Left kidney (tissue), 2 donors: Measurements from ENCODE around the gene EPB42. TPM values are rescaled to one million over a fixed set of nuclear protein-coding genes. Genes with fewer than 3 reads are reported as not detected.
"Not testable (repeated sequence)": the region's sequence is repeated elsewhere in the genome, so short reads cannot be mapped to it uniquely, and the experiment has no call there.

ENCODE experiments used
- DNase-seq: peaks from one replicate; pipeline ENCODE4 v3.0.0-alpha.2; 2013
- polyA plus RNA-seq: library from polyadenylated mRNA; unstranded; fragments of 120-200 nt; gene quantifications from one replicate; pipeline ENCODE4 v1.2.1, GENCODE V29; 2013; ENCODE audit not compliant: insufficient read length

The EPB42 gene
- polyA plus RNA-seq, 1 donor = 0.80 TPM

- DNase-seq = peak; percentile 60
Measured at GRCh38 chr15:43185157-43186002, 35.4 kb downstream of the EPB42 start, which contains the start of gene CCNDBP1. Gene CCNDBP1, plus strand, starts transcription at chr15:43185403. Its CDS starts 96 bp downstream, at chr15:43185499.

GRCh38 chr15:43184407-43185124 lies 36.3 kb downstream of the EPB42 start:
- DNase-seq = no peak

DNA sequence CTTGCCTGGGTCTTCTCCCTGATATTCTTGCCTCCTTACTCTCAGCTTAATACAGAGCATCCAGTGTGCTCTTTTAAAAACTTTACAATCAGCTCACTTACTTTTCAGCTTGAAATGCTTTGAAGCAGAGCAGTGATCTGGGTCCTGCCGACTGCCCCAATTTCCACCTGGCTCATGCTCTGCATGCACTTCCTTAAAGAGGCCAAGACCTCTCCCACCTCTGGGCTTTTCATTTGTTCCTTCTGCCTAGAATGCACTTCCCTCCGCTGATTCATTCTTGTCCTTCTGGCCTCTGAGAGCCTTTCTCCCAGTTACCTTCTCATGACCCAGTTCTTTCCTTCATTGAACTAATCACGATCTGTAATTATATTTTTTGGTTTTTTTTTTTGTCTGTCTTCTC lies 37.5 kb downstream of the EPB42 start:
- no peak for DNase-seq

- DNase-seq = not testable (repeated sequence)
Measured at GRCh38 chr15:43177147-43177546, 43.7 kb downstream of the EPB42 start.

DNA sequence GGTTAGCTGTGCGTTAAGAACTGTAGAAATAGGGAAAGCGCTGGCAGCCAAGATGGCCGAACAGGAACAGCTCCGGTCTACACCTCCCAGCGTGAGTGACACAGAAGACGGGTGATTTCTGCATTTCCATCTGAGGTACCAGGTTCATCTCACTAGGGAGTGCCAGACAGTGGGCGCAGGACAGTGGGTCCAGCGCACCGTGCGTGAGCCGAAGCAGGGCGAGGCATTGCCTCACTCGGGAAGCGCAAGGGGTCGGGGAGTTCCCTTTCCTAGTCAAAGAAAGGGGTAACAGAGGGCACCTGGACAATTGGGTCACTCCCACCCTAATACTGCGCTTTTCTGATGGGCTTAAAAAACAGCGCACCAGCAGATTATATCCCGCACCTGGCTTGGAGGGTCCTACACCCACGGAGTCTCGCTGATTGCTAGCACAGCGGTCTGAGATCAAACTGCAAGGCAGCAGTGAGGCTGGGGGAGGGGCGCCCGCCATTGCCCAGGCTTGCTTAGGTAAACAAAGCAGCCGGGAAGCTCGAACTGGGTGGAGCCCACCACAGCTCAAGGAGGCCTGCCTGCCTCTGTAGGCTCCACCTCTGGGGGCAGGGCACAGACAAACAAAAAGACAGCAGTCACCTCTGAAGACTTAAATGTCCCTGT lies 45.0 kb downstream of the EPB42 start:
- not testable (repeated sequence) for DNase-seq

DNA sequence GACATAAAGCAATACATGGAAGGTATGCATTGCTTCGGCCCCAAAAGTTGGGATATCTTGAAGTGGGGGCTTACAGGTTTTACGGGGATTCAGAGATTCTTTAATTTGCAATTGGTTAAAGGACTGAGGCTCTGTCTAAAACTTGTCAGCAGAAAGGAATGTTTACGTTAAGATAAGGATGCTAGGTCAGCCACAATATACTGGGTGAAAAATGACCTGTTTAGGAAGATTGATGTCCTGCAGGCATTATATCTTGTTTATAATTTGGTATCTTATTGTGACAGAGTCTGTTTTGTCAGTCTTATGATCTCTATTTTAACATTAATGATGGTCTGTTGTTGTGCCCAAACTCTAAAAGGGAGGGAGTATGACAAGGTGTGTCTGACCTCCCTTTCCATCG lies 50.9 kb downstream of the EPB42 start:
- DNase-seq = no peak

DNA sequence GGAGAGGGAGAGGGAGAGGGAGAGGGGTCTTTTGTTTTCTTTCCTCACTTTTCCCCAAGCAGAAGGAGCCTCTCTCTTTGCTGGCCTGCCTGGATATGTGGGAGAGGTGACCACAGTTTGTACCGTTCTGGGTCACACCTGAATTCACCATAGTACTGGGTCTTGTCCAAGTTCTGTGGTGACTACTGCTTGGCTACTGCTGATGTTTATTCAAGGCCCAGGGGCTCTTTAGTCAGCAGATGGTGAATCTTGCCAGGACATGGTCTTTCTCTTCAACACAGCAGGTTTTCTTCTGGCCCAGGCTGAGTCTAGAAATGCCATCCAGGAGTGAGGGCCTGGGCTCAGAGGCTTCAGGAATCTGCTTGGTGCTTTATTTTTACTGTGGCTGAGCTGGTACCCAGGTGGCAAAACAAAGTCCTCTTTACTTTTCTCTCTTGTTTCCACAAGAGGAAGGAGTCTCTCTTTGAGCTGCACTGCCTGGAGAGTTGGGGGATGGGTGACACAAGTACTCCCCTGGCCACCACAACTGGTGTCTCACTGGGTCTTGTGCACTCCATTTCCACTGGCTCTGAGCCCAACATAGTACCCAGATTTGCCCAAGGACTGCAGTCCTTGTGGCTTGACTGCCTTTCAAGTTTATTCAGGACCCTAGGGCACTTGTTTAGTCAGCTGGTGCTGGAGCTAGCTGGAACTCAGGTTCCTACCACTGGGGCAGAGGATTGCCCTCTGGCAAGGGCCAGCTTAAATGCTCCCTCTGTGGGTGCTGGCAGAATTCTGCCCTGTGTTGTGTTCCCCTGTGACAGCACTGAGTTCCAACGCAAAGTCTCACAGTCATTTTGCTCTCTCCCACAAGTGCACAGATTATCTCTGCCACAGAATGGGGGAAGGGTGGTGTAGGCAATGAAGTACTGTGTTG lies 52.4 kb downstream of the EPB42 start:
- no peak for DNase-seq

GRCh38 chr15:43167261-43167660 lies 53.6 kb downstream of the EPB42 start:
- DNase-seq = not testable (repeated sequence)

- no peak for DNase-seq
Measured at GRCh38 chr15:43165801-43166325, 55.0 kb downstream of the EPB42 start.

- no peak for DNase-seq
Measured at GRCh38 chr15:43153269-43153668, 67.5 kb downstream of the EPB42 start.

DNA sequence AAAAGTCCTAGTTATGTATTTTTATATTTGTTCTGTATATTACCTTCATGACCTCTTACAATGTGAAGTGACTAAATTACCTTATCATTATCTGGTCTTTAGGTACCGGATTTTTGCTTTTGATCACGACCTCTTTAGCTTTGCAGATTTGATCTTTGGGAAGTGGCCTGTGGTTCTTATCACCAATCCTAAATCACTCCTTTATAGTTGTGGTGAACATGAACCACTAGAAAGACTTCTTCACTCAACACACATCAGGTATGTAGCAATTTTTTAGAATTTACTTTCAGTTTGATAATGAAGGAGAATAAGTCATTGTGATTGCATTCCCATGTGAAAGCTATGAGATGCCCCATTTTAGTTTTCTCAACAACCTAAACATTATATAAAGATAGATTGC lies 69.1 kb downstream of the EPB42 start:
- DNase-seq = no peak

- DNase-seq = no peak
Measured at GRCh38 chr15:43150191-43150929, 70.5 kb downstream of the EPB42 start.

Other genes with a start within 250 kb of the EPB42 start
- gene UBR1, start 115.0 kb downstream of the EPB42 start, polyA plus RNA-seq = 29.4 TPM
- 18.1 TPM for gene TMEM62, start 87.4 kb downstream of the EPB42 start, polyA plus RNA-seq
- 49.2 TPM for gene CCNDBP1, start 35.6 kb downstream of the EPB42 start, polyA plus RNA-seq
- not detected for gene TGM5, start 45.9 kb upstream of the EPB42 start, polyA plus RNA-seq
- gene TGM7, start 81.2 kb upstream of the EPB42 start, polyA plus RNA-seq = not detected
- 12.9 TPM for gene LCMT2, start 109.6 kb upstream of the EPB42 start, polyA plus RNA-seq
- 36.0 TPM for gene ZSCAN29, start 150.0 kb upstream of the EPB42 start, polyA plus RNA-seq
- 29.7 TPM for gene TUBGCP4, start 150.1 kb upstream of the EPB42 start, polyA plus RNA-seq